HG03064 (cell line): ENCODE data around the gene GABBR2.
"Not testable (repeated sequence)": the region's sequence is repeated elsewhere in the genome, so short reads cannot be mapped to it uniquely, and the experiment has no call there.

Experiments
- ATAC-seq: cut with Tn5 transposase; IDR thresholded peaks from one replicate; pipeline ENCODE4 v1.9.1; 2021; ENCODE audit warnings: low read depth; ENCODE audit not compliant: unreplicated experiment

The GABBR2 gene

GRCh38 chr9:98688710-98689495, 19.8 kb downstream of the GABBR2 start:
- no peak for ATAC-seq

- ATAC-seq: no peak
These were observed 20.8 kb downstream of the GABBR2 start for GRCh38 chr9:98687911-98688310.

GRCh38 chr9:98686961-98687855, 21.5 kb downstream of the GABBR2 start:
- ATAC-seq: no peak

GRCh38 chr9:98684816-98685215, 23.9 kb downstream of the GABBR2 start:
- not testable (repeated sequence) for ATAC-seq

- ATAC-seq: no peak
These were observed 30.4 kb downstream of the GABBR2 start for GRCh38 chr9:98678244-98678842.

GRCh38 chr9:98673681-98674080, 35.1 kb downstream of the GABBR2 start:
- no peak for ATAC-seq

GRCh38 chr9:98667005-98667640, 41.6 kb downstream of the GABBR2 start:
- no peak for ATAC-seq

GRCh38 chr9:98665501-98665900, 43.2 kb downstream of the GABBR2 start:
- ATAC-seq: no peak

- no peak for ATAC-seq
These were observed 48.2 kb downstream of the GABBR2 start for GRCh38 chr9:98660541-98660940.

- ATAC-seq: no peak
These were observed 49.8 kb downstream of the GABBR2 start for GRCh38 chr9:98658951-98659351.

GRCh38 chr9:98657897-98658296, 50.8 kb downstream of the GABBR2 start:
- ATAC-seq: no peak

GRCh38 chr9:98656511-98656910, 52.2 kb downstream of the GABBR2 start:
- ATAC-seq: no peak

- not testable (repeated sequence) for ATAC-seq
These were observed 53.3 kb downstream of the GABBR2 start for GRCh38 chr9:98655428-98655827.

- ATAC-seq: no peak
These were observed 54.5 kb downstream of the GABBR2 start for GRCh38 chr9:98654247-98654646.

- ATAC-seq: no peak
These were observed 56.0 kb downstream of the GABBR2 start for GRCh38 chr9:98652741-98653140.

- no peak for ATAC-seq
These were observed 56.4 kb downstream of the GABBR2 start for GRCh38 chr9:98652302-98652701.

GRCh38 chr9:98647236-98647635, 61.5 kb downstream of the GABBR2 start:
- ATAC-seq: no peak

- ATAC-seq: no peak
These were observed 64.7 kb downstream of the GABBR2 start for GRCh38 chr9:98644011-98644410.

GRCh38 chr9:98642661-98643312, 65.9 kb downstream of the GABBR2 start:
- no peak for ATAC-seq

- ATAC-seq: no peak
These were observed 67.0 kb downstream of the GABBR2 start for GRCh38 chr9:98641695-98642094.
